Inferior parietal cortex (tissue), 1 donor: ENCODE results near the gene GABBR2.
"Not testable (repeated sequence)": the region's sequence is repeated elsewhere in the genome, so short reads cannot be mapped to it uniquely, and the experiment has no call there.

Source experiments
- DNase-seq: peaks from one replicate; pipeline ENCODE4 v3.0.0-alpha.2; 2016; ENCODE audit errors: extremely low spot score

The GABBR2 gene

DNA sequence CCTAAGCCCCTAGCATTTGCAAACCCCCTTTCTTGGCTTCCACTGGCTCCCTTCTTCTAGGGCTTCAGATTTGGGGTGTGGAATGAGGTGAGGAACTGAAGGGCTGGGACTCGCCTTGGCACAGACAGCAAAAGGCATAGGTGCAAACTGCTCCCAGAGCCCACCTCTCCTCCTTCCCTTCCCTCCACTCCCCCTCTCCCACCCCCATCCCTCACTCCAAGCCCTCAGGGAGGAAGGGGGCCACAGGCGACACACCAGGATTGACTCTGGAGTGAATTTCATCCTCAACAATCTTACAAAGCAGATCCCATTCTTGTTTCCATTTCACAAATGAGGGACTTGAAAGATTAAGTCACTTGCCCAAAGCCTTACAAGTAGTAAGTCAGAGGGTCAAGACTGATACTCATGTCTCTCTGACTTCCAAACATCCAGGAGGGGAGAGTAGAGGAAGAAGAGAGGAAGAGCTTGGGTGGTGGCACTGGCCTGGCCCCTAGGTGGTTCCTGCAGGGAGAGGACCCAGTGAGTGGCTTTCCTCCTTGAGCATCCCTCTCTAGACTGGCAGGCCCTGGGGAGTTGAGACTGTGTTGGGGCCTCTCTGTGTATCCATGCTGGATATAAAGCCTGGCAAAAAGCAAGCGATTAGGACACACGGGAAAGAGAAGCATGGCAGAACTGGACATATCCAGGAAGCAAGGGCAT, 193.1 kb downstream of the GABBR2 start:
- no peak for DNase-seq

DNA sequence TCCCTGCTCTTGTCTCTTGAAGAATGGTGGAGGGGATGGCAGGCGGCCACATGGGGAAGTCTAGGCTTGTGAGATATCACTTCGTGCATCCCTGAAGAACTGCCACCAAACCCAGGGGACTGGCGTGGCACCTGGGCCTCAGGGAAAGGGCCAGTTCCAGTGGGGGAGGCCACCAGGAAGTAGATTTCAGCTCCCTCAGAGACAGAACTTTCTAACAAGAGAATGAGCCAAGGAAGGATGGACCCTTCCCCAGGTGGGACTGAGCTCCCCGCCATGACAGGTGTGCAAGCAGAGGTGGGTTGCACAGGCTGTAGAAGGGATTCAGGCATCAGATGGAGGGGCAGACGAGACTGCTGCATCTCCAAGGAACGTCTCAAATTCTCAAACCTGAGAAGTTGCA, 193.9 kb downstream of the GABBR2 start:
- no peak for DNase-seq

DNA sequence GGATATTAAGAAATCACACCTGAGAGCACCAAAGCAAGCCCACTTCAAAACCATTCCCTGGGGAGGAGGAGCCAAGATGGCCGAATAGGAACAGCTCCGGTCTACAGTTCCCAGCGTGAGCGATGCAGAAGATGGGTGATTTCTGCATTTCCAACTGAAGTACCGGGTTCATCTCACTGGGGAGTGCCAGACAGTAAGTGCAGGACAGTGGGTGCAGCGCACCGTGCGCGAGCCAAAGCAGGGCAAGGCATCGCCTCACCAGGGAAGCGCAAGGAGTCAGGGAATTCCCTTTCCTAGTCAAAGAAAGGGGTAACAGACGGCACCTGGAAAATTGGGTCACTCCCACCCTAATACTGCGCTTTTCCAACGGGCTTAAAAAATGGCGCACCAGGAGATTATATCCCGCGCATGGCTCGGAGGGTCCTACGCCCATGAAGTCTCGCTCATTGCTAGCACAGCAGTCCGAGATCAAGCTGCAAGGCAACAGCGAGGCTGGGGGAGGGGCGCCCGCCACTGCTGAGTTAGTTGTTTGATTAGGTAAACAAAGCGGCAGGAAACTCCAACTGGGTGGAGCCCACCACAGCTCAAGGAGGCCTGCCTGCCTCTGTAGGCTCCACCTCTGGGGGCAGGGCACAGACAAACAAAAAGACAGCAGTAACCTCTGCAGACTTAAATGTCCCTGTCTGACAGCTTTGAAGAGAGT, 200.4 kb downstream of the GABBR2 start:
- DNase-seq, result not testable (repeated sequence)

DNA sequence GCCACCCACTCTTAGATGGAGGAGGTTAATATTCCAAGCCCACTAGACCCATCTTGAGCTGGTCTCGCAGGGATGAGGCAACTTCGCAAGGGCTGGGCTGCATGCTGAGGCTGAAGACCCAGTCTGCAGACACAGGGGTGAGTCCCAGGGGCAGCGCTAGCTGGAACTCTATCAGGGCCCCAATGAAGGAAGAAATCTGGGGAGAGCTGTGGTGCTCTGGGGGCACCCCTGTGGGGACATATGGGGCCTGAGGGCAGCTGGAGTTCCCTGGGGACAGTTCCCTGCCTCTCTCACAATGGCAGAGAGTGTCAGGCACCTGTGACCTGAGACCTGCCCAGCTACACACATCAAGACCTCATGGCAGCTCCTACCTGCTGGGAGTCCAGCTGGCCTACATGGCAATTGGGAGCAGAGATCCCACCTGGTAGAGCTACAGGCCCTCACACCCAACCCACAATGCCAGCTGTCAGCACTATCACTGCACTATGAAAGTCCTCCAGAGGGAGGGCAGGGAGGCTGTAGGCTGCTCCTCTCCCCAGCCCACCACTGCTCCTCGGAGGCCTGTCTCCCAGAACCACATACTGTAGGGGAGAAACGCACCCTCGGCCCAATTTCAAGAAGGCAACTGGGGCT, 202.2 kb downstream of the GABBR2 start:
- no peak for DNase-seq

DNA sequence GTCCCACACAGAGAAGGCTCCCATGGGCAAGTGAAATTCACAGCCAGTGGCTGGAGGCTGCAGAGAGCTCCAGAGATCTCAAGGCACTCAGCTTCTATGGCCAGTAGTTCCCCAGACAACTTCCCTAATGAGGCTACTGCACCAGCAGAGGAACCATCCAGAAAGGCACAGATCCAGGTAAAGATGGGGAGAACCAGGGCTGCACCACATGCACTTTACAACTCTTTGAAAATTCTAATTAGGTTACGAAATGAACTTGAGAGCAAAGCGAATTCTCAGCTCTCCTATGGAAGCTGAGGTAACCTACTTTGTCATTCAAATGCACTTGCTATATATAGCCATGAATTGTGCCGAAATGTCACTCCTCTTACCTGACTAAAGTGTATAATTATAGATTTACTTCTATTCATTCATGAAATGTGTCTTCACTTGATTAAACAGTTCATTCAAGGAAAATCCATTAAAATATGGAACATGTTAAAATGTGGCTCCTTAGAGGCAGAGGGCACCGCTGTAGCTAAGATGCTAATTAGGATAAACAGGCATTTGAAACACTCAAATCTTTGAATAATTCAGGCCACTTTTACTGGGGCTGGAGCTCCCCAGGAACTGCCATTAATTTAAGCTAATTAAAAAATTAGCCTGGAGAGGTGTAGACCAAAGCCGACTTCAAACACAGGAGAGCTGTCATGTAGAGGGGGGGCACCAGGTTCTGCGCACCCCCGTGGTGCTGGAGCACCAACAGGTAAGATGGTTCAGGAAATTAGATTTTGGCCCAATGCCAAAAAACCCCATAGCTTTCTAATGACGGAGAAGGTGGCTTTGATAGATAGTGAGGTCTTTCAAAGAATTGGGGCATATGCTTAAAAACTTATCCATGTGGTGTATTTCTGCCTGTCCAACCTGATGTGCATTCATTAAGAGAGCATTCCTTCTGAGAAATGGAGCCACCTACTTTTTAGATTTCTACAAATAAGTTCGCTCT, 204.1 kb downstream of the GABBR2 start:
- no peak for DNase-seq

DNA sequence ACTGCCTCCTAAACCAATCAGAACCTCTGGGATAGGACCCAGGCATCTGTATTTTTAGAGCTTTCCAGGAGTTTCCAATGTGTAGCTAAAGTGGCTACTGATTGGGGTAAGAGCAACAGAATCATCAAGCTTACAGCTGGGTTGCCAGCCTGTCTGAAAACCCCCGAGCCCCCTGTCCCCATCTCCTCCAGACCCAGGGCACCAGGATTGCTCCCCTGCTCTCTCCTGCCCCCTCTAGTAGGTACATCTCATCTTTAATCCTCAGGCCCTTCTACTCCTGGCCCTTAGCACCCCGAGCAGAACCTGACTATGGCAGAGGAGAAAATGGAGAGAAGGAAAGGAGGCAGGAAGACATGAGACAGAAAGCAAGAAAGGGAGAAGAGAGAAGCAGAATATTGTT, 204.9 kb downstream of the GABBR2 start:
- DNase-seq, result no peak

DNA sequence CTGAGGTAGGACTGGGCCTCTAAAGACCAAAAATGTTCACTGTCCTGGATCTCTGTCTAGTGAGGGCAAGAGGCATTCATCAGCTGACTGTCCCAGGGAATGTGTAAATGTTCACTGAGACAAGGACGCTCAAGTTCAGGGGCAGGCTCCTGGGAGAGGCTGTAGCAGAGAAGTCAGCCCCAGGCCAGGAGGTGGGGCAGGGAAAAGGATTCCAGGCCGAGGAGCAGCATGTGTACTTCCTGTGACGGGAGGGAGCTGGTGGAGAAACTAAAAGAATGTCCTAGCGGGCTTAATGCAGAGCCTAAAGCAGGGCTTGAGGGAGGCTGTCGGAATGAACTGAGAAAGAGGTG, 205.8 kb downstream of the GABBR2 start:
- no peak for DNase-seq

DNA sequence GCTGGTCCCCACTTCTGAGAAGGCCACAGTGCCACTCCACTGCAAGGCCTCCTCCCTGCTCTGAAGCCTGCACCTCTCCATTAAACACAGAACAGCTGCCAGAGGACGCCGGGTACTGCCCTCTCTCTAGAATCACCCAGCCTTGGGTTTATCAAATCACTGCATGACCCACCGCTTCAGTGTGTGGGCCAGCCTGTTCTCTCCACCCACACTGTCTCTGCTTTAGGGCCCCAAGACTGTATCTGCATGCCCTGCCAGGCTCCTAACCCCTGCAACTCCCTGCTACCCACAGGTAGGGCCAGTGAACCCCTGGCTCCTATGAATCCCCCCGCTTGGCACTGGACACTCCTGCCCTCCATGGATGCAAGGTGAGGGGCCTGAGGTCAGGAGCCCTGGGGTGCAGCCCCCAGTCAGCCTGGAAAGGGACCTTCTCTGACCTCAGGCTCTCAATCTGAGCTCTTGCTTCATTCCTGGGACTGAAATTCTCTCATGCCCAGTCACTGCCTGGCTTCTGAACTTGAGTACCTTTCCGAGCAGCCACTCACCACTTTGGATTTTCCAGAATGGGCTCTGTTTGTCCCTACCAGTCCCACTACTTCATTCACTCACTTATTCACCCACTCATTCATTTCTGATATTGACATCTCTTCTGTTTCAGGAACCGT, 206.3 kb downstream of the GABBR2 start:
- DNase-seq, result no peak

DNA sequence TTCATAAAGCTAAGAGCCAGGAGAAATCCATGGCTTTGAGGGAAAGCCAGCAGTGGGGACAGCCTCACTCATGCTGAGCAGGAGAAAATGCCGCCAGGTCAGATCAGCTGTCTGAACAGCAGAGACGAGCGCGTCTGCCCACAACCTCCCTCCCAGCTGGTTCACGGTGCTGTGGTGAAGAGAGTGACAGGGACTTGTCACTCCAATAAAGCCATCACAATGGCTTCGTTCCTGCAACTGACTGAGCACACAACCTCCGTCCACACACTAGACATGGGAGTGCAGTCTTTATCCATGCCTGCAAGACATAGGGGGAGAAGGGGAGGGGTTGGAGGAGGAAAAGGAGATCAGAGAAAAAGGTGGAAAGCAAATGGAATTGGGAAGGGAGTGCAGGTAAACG, 206.9 kb downstream of the GABBR2 start:
- DNase-seq, result no peak

DNA sequence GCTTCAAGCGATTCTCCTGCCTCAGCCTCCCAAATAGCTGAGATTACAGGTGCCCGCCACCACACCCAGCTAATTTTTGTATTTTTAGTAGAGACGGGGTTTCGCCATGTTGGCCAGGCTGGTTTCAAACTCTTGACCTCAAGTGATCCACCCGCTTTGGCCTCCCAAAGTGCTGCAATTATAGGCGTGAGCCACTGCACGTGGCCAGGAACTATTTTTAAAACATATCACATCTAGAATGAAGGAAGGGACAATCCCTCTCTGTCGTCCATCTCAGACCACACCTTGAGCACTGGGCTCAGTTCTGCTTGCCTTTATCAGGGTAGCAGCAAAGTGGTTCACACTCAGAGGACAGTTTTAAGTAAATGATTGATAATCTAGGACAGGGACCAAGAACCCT, 207.5 kb downstream of the GABBR2 start:
- DNase-seq, result not testable (repeated sequence)

DNA sequence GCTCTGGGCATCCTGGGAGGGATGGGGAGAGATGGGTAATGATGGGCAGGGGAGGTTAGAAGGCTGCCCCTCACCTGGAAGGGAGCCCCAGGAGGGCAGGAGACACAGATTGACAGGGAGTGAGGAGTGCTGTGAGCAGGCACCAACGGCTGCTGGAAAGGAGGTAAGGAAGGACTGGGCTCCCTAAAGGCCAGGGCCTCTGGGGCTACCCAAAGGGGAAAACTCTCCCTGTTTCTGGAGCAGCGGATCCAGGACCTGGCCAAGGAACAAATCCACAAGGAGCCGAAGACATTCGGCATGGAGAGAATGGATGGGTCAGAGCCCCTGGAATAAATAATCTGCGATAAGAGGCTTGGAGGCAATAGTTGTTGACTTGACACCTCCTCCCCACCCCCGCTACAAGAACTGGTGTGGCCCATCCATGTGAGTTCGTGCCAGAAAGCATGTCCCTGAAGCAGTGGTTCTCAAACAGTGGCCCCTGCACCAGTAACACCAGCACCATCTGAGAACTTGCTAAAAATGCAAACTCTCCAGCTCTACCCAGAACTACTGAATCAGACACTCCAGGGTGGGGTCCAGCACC, 208.3 kb downstream of the GABBR2 start:
- no peak for DNase-seq

DNA sequence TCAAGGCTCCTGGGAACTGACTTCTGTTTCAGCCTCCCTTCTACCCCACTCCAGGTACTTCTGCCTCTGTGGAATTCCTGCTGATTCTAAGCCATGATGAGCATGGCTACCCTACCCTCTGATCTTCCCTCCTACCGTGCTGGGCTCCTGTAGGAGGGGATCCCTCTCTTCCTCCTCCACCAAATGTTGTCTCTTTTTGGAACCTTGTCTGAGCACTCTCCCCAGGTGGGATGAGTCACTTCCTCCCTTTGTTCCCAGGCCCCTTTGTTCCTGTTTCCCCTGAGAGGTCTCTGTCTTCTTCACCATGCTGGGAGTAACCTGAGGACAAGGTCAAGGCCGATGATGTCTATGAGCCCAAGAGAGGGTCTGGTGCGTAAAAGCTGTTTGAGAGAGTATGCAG, 213.2 kb downstream of the GABBR2 start:
- no peak for DNase-seq

DNA sequence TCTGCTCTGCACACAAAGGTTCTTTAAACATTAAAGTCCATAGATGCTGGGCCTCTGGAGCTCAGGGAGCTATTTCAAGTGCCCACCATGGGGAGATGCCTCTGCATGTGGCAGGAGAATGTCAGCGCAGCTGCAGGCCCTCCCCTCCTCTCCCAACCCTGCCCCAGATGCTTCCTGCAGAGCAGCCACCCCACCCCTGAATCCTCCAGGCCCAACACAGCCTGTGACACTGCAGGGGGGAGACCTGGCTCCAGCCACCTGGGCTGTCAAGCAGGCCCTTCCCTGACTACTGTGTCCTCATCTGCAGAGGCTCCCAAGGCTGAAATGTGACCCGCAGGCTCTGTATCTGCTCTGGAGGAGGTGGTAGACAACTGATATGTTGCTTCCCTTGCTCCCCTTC, 213.9 kb downstream of the GABBR2 start:
- DNase-seq, result no peak

DNA sequence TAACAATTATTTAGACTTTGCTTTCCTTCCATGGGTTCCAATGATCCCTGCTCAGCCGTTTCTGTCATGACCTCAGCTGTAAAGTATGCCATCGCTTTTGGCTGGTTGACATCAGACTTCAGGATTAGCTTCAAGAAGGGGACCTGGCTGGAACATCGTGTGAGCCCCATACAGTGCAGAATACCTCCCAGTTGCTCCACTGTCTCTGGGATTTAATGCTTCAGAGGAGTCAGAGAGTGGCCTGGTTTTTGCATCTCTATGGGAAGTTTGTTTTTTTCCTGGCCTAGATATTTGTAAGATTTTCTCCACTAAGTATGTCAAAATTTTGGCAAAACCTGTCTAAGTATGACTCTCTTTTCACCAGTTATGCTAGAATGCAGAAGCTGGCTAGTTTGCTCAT, 216.9 kb downstream of the GABBR2 start:
- no peak for DNase-seq

DNA sequence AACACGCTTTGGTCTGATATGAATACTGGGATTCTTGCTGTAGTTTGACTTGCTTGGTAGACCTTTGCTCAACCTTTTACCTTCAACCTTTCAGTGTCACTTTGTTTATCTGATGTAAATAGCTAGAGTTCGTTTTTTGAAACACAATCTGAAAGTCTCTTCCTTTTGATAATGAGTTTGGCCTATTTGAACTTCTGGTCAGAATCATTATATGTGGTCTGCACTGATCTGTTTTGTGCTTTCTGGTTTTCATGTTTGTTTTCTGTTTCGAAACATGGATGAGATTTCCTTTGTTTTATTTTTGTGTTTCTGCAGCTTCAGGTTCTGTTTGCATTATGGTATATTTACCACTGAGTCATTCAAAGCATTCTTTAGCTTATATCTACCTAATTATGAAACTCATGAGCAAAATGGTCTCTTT, 217.5 kb downstream of the GABBR2 start:
- DNase-seq, result no peak

DNA sequence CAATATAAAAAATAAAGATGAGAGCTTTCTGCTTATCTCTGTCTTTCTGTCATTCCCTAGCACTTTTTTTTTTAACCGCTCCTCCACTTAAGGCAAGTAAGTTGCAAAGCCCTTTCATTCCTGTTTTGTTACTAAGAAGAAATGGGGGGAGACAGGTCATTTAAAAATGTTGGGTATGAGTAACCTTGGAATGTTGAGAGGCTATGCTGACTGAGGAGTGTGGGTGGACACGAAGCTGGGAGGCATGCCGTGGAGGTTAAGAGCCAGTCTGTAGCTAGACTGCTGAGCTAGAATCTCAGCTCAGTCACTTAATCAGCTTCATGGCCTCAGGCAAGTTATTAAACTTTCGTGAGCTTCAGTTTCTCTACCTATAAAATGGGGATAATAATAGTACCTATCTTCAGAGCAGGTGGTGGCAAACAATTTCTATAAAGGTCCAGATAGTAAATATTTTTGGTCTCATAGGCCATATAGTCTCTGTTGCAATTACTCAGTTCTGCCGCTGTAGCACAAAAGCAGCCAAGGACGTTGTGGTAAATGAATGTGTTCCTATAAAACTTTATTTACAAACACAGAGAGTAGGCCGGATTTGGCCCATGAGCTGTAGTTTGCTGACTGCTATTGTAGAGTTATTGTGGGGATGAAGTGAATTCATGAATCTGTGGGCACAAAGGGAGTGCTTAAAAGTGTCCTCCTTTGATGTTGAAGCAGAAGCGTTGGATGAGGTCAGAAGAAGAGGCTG, 220.0 kb downstream of the GABBR2 start:
- DNase-seq, result no peak

DNA sequence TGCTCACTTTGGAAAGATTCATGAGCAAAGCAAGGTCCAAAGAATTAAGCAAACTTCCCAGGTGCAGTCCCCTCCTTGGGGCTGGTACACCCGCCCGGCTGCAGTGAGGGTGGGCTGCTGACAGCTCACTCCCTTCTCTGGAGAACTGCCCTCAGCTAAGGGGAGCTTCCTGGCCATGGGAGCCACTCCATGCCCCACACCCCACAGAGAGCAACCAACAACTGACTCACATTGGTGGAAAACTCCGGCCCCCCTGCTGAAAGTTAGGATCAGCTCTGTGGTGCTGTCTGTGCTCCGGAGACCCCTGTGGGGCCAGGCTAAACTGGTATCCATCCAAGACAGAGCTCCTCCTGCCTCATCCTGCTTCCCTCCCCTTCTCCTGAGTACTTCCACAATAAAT, 223.0 kb downstream of the GABBR2 start:
- no peak for DNase-seq

DNA sequence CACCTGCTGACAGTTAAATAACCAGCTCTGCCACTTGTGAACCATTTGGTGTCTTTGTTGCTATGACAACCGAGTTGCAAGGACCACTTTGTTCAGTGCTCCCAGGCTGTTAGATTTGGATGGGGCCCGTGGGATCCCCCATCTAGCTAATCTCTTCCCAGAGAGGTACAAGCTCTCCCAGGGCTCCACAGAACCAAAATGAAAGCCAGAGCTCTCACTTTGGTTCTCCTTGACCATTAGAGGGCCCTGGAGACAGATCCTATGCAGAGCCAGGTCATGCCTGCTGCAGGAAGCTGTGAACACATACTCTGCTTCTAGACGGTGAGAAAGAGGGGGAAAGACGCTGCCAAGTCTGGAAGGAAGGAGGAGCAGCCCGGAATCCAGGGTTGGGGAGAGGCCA, 224.6 kb downstream of the GABBR2 start:
- DNase-seq, result no peak

DNA sequence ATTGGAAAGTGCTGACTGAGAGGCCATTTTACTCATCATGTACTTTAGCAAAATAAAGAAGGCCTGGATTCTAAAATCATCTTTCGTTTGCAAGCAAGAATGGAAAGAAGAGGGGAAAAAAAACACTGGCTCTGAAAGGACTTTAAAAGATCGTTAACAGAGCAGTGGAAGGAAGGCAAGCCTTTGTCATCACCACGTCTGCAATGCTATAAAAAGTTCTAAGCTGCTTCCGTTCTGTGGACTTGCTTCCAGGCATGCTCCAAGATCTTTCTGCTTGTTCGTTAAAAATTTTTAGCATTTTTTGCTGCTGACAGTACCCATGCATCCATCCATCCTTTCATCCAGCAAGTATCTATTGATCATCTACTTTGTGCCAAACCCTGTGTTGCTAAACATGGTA, 226.5 kb downstream of the GABBR2 start:
- peak; percentile 52 for DNase-seq

DNA sequence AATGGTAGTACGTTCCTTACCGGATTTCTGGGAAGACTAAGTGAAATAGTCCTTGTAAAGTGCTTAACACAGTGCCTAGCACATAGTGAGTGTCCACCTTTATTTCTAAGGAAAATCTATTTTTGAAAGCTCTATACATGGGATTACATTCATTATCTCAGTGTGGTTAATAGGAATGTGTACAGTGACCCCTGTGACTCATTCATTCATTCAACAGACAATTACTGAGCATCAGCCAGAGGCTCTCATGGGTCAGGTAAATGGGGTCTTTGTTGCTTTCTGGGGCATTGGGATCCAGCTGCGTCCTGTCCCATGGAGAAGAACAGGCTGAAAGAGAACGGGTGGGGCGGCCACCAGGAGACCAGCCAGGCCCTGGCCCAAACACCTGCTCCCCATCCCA, 227.1 kb downstream of the GABBR2 start:
- DNase-seq, result no peak
